IMR-90 (cell line): ENCODE data around the gene ARHGEF9. TPM values are rescaled to one million over a fixed set of nuclear protein-coding genes. Genes with fewer than 3 reads are reported as not detected.

ENCODE experiments used
- ATAC-seq: fragments of 200-7000 bp; cut with Tn5 transposase; 2 replicates; pipeline ENCODE4 v1.9.1; 2020; ENCODE audit warnings: low read depth, mild to moderate bottlenecking, moderate library complexity
- BruUV-seq: library from RNA; stranded (reverse); fragments of 400-500 nt; replicated peaks from 2 replicates; lab custom pipeline; 2021; lab: Mats Ljungman, UMichigan
- CTCF ChIA-PET: fragments of 300-600 bp; formaldehyde crosslinking; extraction: SDS; loops from one replicate; lab custom pipeline; 2021; ENCODE audit warnings: antibody characterized with exemption; lab: Yijun Ruan, JAX
- POLR2A ChIA-PET: fragments of 300-600 bp; sonication (Branson Sonifier 250); formaldehyde crosslinking; loops from one replicate; lab custom pipeline; 2022; ENCODE audit warnings: antibody characterized with exemption; ENCODE audit not compliant: unreplicated experiment; lab: Charles Lee
- DNase-seq: peaks from one replicate; pipeline ENCODE4 v3.0.0; 2013
- H2AFZ ChIP-seq: replicated peaks from 2 replicates; pipeline ENCODE3; 2013; ENCODE audit warnings: low read length, mild to moderate bottlenecking; ENCODE audit not compliant: poor library complexity
- H2AK5ac ChIP-seq: 2 replicates; pipeline ENCODE4 v1.6.1; 2013; ENCODE audit warnings: low read depth, low read length, inconsistent platforms
- H2AK9ac ChIP-seq: replicated peaks from 2 replicates; pipeline ENCODE3; 2013; ENCODE audit warnings: mild to moderate bottlenecking, low read depth, low read length, moderate library complexity; ENCODE audit not compliant: poor library complexity
- H2BK120ac ChIP-seq: 2 replicates; pipeline ENCODE4 v1.6.1; 2013; ENCODE audit warnings: low read depth, low read length, inconsistent platforms
- H2BK15ac ChIP-seq: 3 replicates; pipeline ENCODE4 v1.6.1; 2013; ENCODE audit warnings: low read depth, low read length, inconsistent platforms
- H2BK20ac ChIP-seq: 2 replicates; pipeline ENCODE4 v1.6.1; 2013; ENCODE audit warnings: low read depth, mild to moderate bottlenecking, inconsistent platforms, low read length, moderate library complexity
- H2BK5ac ChIP-seq: 2 replicates; pipeline ENCODE4 v1.6.1; 2013; ENCODE audit warnings: mild to moderate bottlenecking, low read depth, low read length, inconsistent platforms; ENCODE audit not compliant: poor library complexity, severe bottlenecking
- H3K14ac ChIP-seq: replicated peaks from 2 replicates; pipeline ENCODE4 v1.6.1; 2013; ENCODE audit warnings: low read depth, low read length, inconsistent platforms
- H3K18ac ChIP-seq: 2 replicates; pipeline ENCODE4 v1.6.1; 2013; ENCODE audit warnings: low read depth, low read length, control low read depth
- H3K23ac ChIP-seq: 2 replicates; pipeline ENCODE4 v1.6.1; 2013; ENCODE audit warnings: low read depth, low read length, inconsistent platforms
- H3K27ac ChIP-seq: 2 replicates; pipeline ENCODE4 v1.5.1; 2013; ENCODE audit warnings: mild to moderate bottlenecking, control low read depth, low read length; ENCODE audit not compliant: insufficient read depth
- H3K27me3 ChIP-seq: 2 replicates; pipeline ENCODE4 v1.6.1; 2013; ENCODE audit warnings: low read length; ENCODE audit not compliant: control insufficient read depth, insufficient read depth
- H3K36me3 ChIP-seq: 2 replicates; pipeline ENCODE4 v1.6.1; 2013; ENCODE audit warnings: low read length, mixed read lengths; ENCODE audit not compliant: control insufficient read depth, insufficient read depth
- H3K4ac ChIP-seq: 2 replicates; pipeline ENCODE4 v1.6.1; 2013; ENCODE audit warnings: low read depth, low read length, inconsistent platforms
- H3K4me1 ChIP-seq: 2 replicates; pipeline ENCODE4 v1.6.1; 2013; ENCODE audit warnings: low read length, mixed read lengths; ENCODE audit not compliant: control insufficient read depth, insufficient read depth
- H3K4me2 ChIP-seq: 2 replicates; pipeline ENCODE4 v1.6.1; 2013; ENCODE audit warnings: low read depth, mild to moderate bottlenecking, control low read depth, low read length, moderate library complexity
- H3K4me3 ChIP-seq: 2 replicates; pipeline ENCODE4 v1.5.1; 2013; ENCODE audit warnings: low read depth, mild to moderate bottlenecking, control low read depth, low read length, moderate library complexity; ENCODE audit not compliant: insufficient read depth
- H3K56ac ChIP-seq: 2 replicates; pipeline ENCODE4 v1.6.1; 2013; ENCODE audit warnings: low read length, inconsistent platforms; ENCODE audit not compliant: insufficient read depth; ENCODE audit errors: extremely low read depth
- H3K79me1 ChIP-seq, 2 experiments: 2 replicates each; pipeline ENCODE4 v1.6.1; 2013; ENCODE audit warnings: low read length in 2 of 2, inconsistent platforms in 1 of 2, low read depth in 1 of 2
- H3K9ac ChIP-seq: 2 replicates; pipeline ENCODE4 v1.6.1; 2013; ENCODE audit warnings: low read depth, low read length, control low read depth
- H3K9me1 ChIP-seq: 2 replicates; pipeline ENCODE4 v1.6.1; 2013; ENCODE audit warnings: low read length, inconsistent platforms; ENCODE audit not compliant: insufficient read depth
- H3K9me3 ChIP-seq: 2 replicates; pipeline ENCODE4 v1.6.1; 2013; ENCODE audit warnings: low read length; ENCODE audit not compliant: control insufficient read depth, insufficient read depth
- H4K20me1 ChIP-seq: 2 replicates; pipeline ENCODE4 v1.6.1; 2013; ENCODE audit warnings: low read length, inconsistent platforms; ENCODE audit not compliant: insufficient read depth
- H4K5ac ChIP-seq: 2 replicates; pipeline ENCODE4 v1.6.1; 2013; ENCODE audit warnings: mild to moderate bottlenecking, low read depth, low read length, control low read depth
- H4K8ac ChIP-seq, 2 experiments: 2 replicates each; pipeline ENCODE4 v1.6.1; 2013; ENCODE audit warnings: low read depth in 2 of 2, low read length in 2 of 2, control low read depth in 1 of 2, inconsistent platforms in 1 of 2
- H4K91ac ChIP-seq: 2 replicates; pipeline ENCODE4 v1.6.1; 2013; ENCODE audit warnings: low read depth, low read length, inconsistent platforms; ENCODE audit not compliant: insufficient read depth
- BHLHE40 ChIP-seq: fragments of 150-350 bp; IDR thresholded peaks from 2 replicates; pipeline ENCODE4 v1.6.1; 2016; ENCODE audit warnings: mild to moderate bottlenecking, low read depth, low read length
- CHD1 ChIP-seq: IDR thresholded peaks from 2 replicates; pipeline ENCODE4 v1.6.1; 2012; ENCODE audit warnings: low read depth, low read length, improper control_type of control experiment
- CTCF ChIP-seq: conservative IDR thresholded peaks from 2 replicates; pipeline ENCODE4 v1.5.1; 2012; ENCODE audit warnings: mild to moderate bottlenecking, low read depth, low read length, improper control_type of control experiment
- ELK1 ChIP-seq: fragments of 150-350 bp; IDR thresholded peaks from 2 replicates; pipeline ENCODE4 v1.6.1; 2016; ENCODE audit warnings: low read depth, mild to moderate bottlenecking, low read length, moderate library complexity, borderline replicate concordance
- FOS ChIP-seq: fragments of 150-350 bp; IDR thresholded peaks from 2 replicates; pipeline ENCODE4 v1.6.1; 2016; ENCODE audit warnings: low read depth, low read length
- MAFK ChIP-seq: IDR thresholded peaks from 2 replicates; pipeline ENCODE4 v1.6.1; 2012; ENCODE audit warnings: low read depth, low read length, improper control_type of control experiment
- MAZ ChIP-seq: IDR thresholded peaks from 2 replicates; pipeline ENCODE4 v1.6.1; 2012; ENCODE audit warnings: low read depth, mild to moderate bottlenecking, low read length, improper control_type of control experiment, moderate library complexity, borderline replicate concordance
- MXI1 ChIP-seq: IDR thresholded peaks from 2 replicates; pipeline ENCODE4 v1.6.1; 2012; ENCODE audit warnings: low read depth, mild to moderate bottlenecking, low read length, moderate library complexity, borderline replicate concordance
- NFE2L2 ChIP-seq: fragments of 150-350 bp; IDR thresholded peaks from 2 replicates; pipeline ENCODE4 v1.6.1; 2016; ENCODE audit warnings: low read depth, mild to moderate bottlenecking, low read length
- POLR2A ChIP-seq: IDR thresholded peaks from 2 replicates; pipeline ENCODE4 v1.6.1; 2012; ENCODE audit warnings: mild to moderate bottlenecking, low read depth, low read length
- RCOR1 ChIP-seq: IDR thresholded peaks from 2 replicates; pipeline ENCODE4 v1.6.1; 2012; ENCODE audit warnings: mild to moderate bottlenecking, low read length, improper control_type of control experiment; ENCODE audit not compliant: insufficient replicate concordance
- RFX5 ChIP-seq: IDR thresholded peaks from 2 replicates; pipeline ENCODE4 v1.8.0; 2012; ENCODE audit warnings: low read depth, mild to moderate bottlenecking, low read length, moderate library complexity
- SMC3 ChIP-seq: fragments of 150-350 bp; IDR thresholded peaks from 2 replicates; pipeline ENCODE4 v1.6.1; 2016; ENCODE audit warnings: low read depth, mild to moderate bottlenecking, antibody characterized with exemption, low read length, moderate library complexity
- USF2 ChIP-seq: fragments of 150-350 bp; IDR thresholded peaks from 2 replicates; pipeline ENCODE4 v1.6.1; 2017; ENCODE audit warnings: mild to moderate bottlenecking, antibody characterized with exemption, low read length, low read depth
- WGBS, 2 experiments: methylation state at CpG; one replicate each; pipeline versions ENCODE4 v1.1.5 to v1.1.7; 2013; ENCODE audit warnings: missing lambda C conversion rate in 2 of 2; ENCODE audit not compliant: insufficient read length in 1 of 2; ENCODE audit errors: extremely low coverage in 2 of 2; 5-methylcytosine and 5-hydroxymethylcytosine counted together
- dilution Hi-C: fragments of 300-500 bp; cut with HindIII; formaldehyde crosslinking; loops from one replicate; pipeline ENCODE4 v1.14.3; 2018; ENCODE audit warnings: low sequenced_read_pairs; ENCODE audit not compliant: unreplicated experiment
- in situ Hi-C: fragments of 300-500 bp; cut with MboI; formaldehyde crosslinking; loops from 3 replicates; pipeline ENCODE4 v1.14.3; 2019; ENCODE audit warnings: low sequenced_read_pairs, inconsistent platforms, mixed read lengths
- intact Hi-C: fragments of 100-400 bp; cut with micrococcal nuclease; formaldehyde crosslinking; loops from 2 replicates; pipeline ENCODE4 v1.10.0; 2022
- polyA plus RNA-seq, 3 experiments: library from polyadenylated mRNA; depleted of rRNA; stranded (reverse); fragments of >200 nt; gene quantifications; 2 replicates each; pipeline ENCODE4 v1.2.3, GENCODE V29; 2012; ENCODE audit warnings: low replicate concordance in 1 of 3
- total RNA-seq: library from RNA; depleted of rRNA; stranded (reverse); fragments of >200 nt; gene quantifications from 2 replicates; pipeline ENCODE4 v1.2.3, GENCODE V29; 2012

The ARHGEF9 gene
- total and polyA plus RNA-seq, 2 of the 4 experiments (the other 2 are of a cell fraction) = 7.1 to 11.8 TPM

- Histone ChIP-seq H3K4me3 (no peak overlapping the region), H3K36me3 (peaks cover 2% of the 10 kb centered on the region; the same call in 1 of the 2 replicates), H2AK9ac (no peak overlapping the region), H4K91ac (no peak overlapping the region), H3K9me3 (no peaks in the 10 kb centered on the region), H3K4ac (no peak overlapping the region), H2BK20ac (no peak overlapping the region), H3K9me1 (no peaks in the 10 kb centered on the region; the same call in 1 of the 2 replicates), H3K27ac (no peak overlapping the region), H2AK5ac (no peak overlapping the region), H2AFZ (no peak overlapping the region), H2BK5ac (no peak overlapping the region), H2BK15ac (no peak overlapping the region), H3K27me3 (no peaks in the 10 kb centered on the region), H4K5ac (no peak overlapping the region), H4K8ac (no peak overlapping the region), H3K79me1 (no peaks in the 10 kb centered on the region), H2BK120ac (no peak overlapping the region), H4K20me1 (no peaks in the 10 kb centered on the region), H3K4me2 (no peak overlapping the region), H3K18ac (no peak overlapping the region), H3K4me1 (no peaks in the 10 kb centered on the region), H3K9ac (no peak overlapping the region), H3K23ac (no peak overlapping the region), H3K14ac (no peak overlapping the region), H3K56ac (no peak overlapping the region)
- in situ Hi-C loops (no loop called here), intact Hi-C loops (no loop called here), dilution Hi-C loops (no loop called here)
- no CpG with 5 or more reads among the region's 1 CpG for WGBS, 2 experiments
- no peak for ATAC-seq
- POLR2A ChIA-PET = no interaction called here
- TF ChIP-seq SMC3 (no peak), RCOR1 (no peak), MAZ (no peak), RFX5 (no peak), NFE2L2 (no peak), MXI1 (no peak), POLR2A (no peak), FOS (no peak), MAFK (no peak), USF2 (no peak), CHD1 (no peak), ELK1 (no peak), BHLHE40 (no peak), CTCF (no peak)
- CTCF ChIA-PET = interaction anchor here (0.6 kb wide), 1 partner anchor 16 kb away, joined by 3 read pairs; no protein-coding TSS in a partner anchor
- DNase-seq = no peak
- BruUV-seq = no TSS peak
These were observed 82.5 kb downstream of the ARHGEF9 start for GRCh38 chrX:63702556-63702955.
